ENCODE measurements around the gene RET.

DNA sequence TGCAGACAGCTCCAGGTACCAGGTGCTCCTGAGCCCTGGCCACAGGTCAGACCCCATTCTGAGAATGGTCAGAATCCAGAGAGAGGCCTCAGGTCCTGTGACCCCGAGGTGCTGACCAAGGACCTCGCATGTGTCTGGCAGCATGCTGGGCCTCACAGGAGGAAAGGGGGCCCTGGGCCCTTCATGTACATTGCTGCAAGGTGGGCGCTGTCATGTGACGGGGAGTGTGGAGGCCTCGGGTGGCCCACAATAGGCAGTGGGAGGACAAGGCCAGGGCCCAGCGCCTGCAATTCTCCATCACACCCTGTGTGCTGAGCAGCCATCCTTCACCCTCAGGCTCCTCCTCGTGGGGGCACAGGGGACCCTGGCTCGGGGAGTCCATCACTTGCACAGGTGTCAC is 15.5 kb upstream of the RET start:
- TF ChIP-seq, protein P1, sequence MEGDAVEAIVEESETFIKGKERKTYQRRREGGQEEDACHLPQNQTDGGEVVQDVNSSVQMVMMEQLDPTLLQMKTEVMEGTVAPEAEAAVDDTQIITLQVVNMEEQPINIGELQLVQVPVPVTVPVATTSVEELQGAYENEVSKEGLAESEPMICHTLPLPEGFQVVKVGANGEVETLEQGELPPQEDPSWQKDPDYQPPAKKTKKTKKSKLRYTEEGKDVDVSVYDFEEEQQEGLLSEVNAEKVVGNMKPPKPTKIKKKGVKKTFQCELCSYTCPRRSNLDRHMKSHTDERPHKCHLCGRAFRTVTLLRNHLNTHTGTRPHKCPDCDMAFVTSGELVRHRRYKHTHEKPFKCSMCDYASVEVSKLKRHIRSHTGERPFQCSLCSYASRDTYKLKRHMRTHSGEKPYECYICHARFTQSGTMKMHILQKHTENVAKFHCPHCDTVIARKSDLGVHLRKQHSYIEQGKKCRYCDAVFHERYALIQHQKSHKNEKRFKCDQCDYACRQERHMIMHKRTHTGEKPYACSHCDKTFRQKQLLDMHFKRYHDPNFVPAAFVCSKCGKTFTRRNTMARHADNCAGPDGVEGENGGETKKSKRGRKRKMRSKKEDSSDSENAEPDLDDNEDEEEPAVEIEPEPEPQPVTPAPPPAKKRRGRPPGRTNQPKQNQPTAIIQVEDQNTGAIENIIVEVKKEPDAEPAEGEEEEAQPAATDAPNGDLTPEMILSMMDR (IDR thresholded peaks at IDR 0.05; ENCODE audit: borderline replicate concordance, extremely low read depth, low read length, poor library complexity, severe bottlenecking): no peak
- TF ChIP-seq EZH2 (IDR thresholded peaks at IDR 0.05; ENCODE audit: borderline replicate concordance, low read depth, low read length, severe bottlenecking): no peak

Data from DND-41 (cell line).